Measurements from ENCODE around the gene SFXN4.
"Not testable (repeated sequence)": the region's sequence is repeated elsewhere in the genome, so short reads cannot be mapped to it uniquely, and the experiment has no call there.

SFXN4 gene

DNA sequence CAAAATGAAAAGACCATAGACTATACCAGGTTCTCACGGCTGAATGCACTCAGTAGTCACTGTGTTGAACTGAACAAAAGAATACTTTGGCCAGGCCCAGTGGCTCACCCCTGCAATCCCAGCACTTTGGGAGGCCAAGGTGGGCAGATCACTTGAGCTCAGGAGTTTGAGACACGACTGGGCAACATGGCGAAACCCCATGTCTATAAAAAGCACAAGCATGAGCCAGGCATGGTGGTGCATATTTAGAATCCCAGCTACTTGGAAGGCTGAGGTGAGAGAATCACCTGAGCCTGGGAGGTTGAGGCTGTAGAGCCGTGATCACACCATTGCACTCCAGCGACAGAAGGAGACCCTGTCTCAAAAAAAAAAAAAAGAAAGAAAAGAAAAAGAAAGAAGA is 12.5 kb downstream of the SFXN4 start:
- TF ChIP-seq CTCF (conservative IDR thresholded peaks at IDR 0.05) = no peak
- H3K27ac ChIP-seq = no peak overlapping the region

DNA sequence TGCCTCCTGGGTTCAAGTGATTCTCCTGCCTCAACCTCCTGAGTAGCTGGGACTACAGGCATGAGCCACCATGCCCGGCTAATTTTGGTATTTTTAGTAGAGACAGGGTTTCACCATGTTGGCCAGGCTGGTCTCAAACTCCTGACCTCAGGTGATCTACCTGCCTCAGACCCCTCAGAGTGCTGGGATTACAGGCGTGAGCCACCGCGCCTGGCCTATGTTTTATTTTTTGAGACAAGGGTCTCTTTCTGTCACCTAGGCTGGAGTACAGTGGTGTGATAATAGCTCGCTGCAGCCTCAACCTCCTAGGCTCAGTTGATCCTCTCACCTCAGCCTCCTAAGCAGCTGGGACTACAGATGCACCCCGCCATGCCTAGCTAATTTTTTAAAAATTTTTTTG is 13.9 kb downstream of the SFXN4 start:
- H3K27ac ChIP-seq = not testable (repeated sequence)

DNA sequence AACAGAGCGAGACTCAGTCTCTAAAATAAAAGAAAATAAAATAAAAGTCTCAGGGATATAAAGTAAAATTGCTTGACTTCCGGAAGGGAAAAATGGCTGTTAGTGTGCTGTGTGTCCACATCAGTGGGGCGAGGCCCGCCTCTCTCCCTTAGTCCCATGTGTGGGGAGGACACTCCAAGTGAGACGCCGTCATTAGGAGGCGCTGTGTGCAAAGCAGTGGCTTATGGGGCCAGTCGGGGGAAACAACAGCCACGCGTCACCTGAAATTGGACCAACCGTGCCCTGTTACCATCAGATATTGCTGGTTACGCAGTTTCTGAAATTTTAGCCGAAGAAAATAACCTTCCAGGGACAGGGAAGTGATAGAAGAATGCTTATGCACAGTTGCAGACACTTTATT is 15.8 kb downstream of the SFXN4 start:
- H3K27ac ChIP-seq = no peak overlapping the region
- TF ChIP-seq CTCF (conservative IDR thresholded peaks at IDR 0.05) = no peak

DNA sequence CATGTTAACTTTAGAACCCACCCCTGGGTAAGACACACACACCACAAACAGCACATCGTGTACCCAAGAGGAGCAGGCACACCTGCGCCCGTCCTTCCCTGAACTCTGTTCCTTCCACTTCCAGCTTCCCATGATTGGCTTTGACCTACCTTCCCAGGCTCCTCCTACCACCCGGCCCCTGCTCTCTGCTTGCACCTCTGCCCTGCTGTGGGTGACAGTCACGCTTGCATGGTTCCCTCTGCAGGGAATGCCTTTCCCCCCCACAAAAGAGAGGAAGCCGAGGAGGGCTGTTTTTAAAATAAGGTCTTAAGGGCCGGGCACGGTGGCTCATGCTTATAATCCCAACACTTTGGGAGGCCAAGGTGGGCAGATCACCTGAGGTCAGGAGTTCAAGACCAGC is 16.4 kb downstream of the SFXN4 start:
- no peak overlapping the region for H3K27ac ChIP-seq
- TF ChIP-seq CTCF (conservative IDR thresholded peaks at IDR 0.05) = no peak

- no peak for TF ChIP-seq CTCF (conservative IDR thresholded peaks at IDR 0.05)
- no peak overlapping the region for H3K27ac ChIP-seq
These were observed 21.9 kb downstream of the SFXN4 start for GRCh38 chr10:119143657-119144056.

DNA sequence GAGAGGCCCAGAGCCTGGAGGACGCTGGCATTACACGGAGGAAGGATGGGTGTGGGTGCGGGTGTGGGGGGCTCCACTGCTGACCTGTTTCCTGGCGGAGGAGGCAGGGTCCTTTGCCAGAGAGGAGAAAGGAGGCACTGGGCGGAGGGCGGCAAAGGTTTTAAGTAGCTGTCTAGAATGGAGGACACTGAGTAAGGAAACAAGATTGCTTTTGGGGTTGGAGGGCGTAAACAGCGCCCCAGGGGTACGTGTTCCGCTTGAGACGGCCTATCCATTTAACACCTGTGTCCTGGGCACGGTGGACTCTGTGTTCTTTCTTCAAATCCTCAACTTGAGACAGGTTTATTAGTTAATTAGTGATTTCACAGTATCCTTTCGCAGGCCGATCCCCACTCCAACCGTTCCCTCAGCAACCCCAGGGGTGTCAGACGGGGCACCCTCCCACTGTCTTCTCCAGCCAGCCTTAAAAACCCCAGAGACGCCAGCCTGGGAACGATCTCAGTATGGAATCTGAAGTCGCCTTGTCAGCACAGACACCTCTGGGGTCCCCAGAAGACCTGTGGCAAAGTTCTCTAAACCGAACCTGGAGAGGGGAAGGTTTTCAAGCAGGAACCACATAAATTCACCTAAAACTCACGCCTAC is 24.8 kb downstream of the SFXN4 start:
- no peak overlapping the region for H3K27ac ChIP-seq
- TF ChIP-seq CTCF (conservative IDR thresholded peaks at IDR 0.05) = no peak

- peak; percentile 20; the same call in 1 of the 2 replicates for TF ChIP-seq CTCF (conservative IDR thresholded peaks at IDR 0.05)
- H3K27ac ChIP-seq = no peak overlapping the region
These were observed 25.9 kb downstream of the SFXN4 start for GRCh38 chr10:119139464-119140067.

Data from VCaP (cell line).